Anterior cingulate cortex (tissue), 58 donors: Measurements from ENCODE around the gene SCUBE1.

Experiments
- DNase-seq, 58 donors: peaks; one replicate each; lab custom pipeline; 2025; lab: John Stamatoyannopoulos, UW

Gene SCUBE1

GRCh38 chr22:43331069-43331451, 12.1 kb downstream of the SCUBE1 start:
- no peak for DNase-seq

- no peak for DNase-seq
These were observed 12.7 kb downstream of the SCUBE1 start for GRCh38 chr22:43330178-43331068.

- no peak for DNase-seq
These were observed 14.1 kb downstream of the SCUBE1 start for GRCh38 chr22:43329061-43329460.

- no peak for DNase-seq
These were observed 16.1 kb downstream of the SCUBE1 start for GRCh38 chr22:43327157-43327438.

- no peak for DNase-seq
These were observed 16.6 kb downstream of the SCUBE1 start for GRCh38 chr22:43326331-43327156.

GRCh38 chr22:43325176-43325575, 18.0 kb downstream of the SCUBE1 start:
- no peak for DNase-seq

- DNase-seq = no peak
These were observed 21.9 kb downstream of the SCUBE1 start for GRCh38 chr22:43320943-43321900.

GRCh38 chr22:43319661-43320486, 23.3 kb downstream of the SCUBE1 start:
- DNase-seq = no peak

GRCh38 chr22:43317239-43317638, 25.9 kb downstream of the SCUBE1 start:
- no peak for DNase-seq

- DNase-seq = no peak
These were observed 27.4 kb downstream of the SCUBE1 start for GRCh38 chr22:43315687-43316217.

- DNase-seq = no peak
These were observed 28.6 kb downstream of the SCUBE1 start for GRCh38 chr22:43314611-43315010.

- DNase-seq = no peak
These were observed 29.2 kb downstream of the SCUBE1 start for GRCh38 chr22:43313890-43314474.

GRCh38 chr22:43313244-43313889, 29.8 kb downstream of the SCUBE1 start:
- no peak for DNase-seq

GRCh38 chr22:43312608-43313007, 30.6 kb downstream of the SCUBE1 start:
- no peak for DNase-seq

- DNase-seq = no peak
These were observed 32.4 kb downstream of the SCUBE1 start for GRCh38 chr22:43310798-43311197.

GRCh38 chr22:43310311-43310710, 32.9 kb downstream of the SCUBE1 start:
- DNase-seq = peak in 1 of 58 donors; percentile 14

GRCh38 chr22:43308836-43309235, 34.3 kb downstream of the SCUBE1 start:
- DNase-seq = no peak

GRCh38 chr22:43308060-43308830, 34.9 kb downstream of the SCUBE1 start:
- no peak for DNase-seq
